OCI-LY1 (cell line): ENCODE data around the gene ZNF639.

Source experiments
- CTCF ChIP-seq: fragments of 200-600 bp; sonication (generic), shearing (Covaris generic); IDR thresholded peaks from 2 replicates; pipeline ENCODE4 v1.5.1; 2017; ENCODE audit warnings: mild to moderate bottlenecking, antibody characterized with exemption, low read length, moderate library complexity, mixed read lengths
- EZH2 ChIP-seq: fragments of 200-600 bp; sonication (generic), shearing (Covaris generic); IDR thresholded peaks from 2 replicates; pipeline ENCODE4 v1.8.0; 2017; ENCODE audit warnings: borderline replicate concordance, mixed run types, mild to moderate bottlenecking, antibody characterized with exemption, low read length, moderate library complexity, mixed read lengths

GRCh38 chr3:179348325-179349013 lies 25.6 kb downstream of the ZNF639 start:
- TF ChIP-seq CTCF: no peak
- TF ChIP-seq EZH2: no peak
